Body of pancreas (tissue), 4 donors: Measurements from ENCODE around the gene MYBPC1.

Experiments
- POLR2A ChIP-seq, 3 donors: fragments of 450-650 bp; IDR thresholded peaks; one replicate each; pipeline ENCODE4 v1.6.1; 2016; ENCODE audit warnings: antibody characterized with exemption in 3 of 3, mild to moderate bottlenecking in 2 of 3
- TF ChIP-seq, protein P1 (sequence below), 7 experiments: fragments of 450-650 bp in 4 of 7; fragments of 200-600 bp in 3 of 7; sonication (generic) in 3 of 7; IDR thresholded peaks; one replicate each; pipeline ENCODE4 v1.5.1; 2016 to 2019; ENCODE audit warnings: antibody characterized with exemption in 7 of 7

GRCh38 chr12:101663298-101663697 lies 68.5 kb downstream of the MYBPC1 start:
- TF ChIP-seq, protein P1, sequence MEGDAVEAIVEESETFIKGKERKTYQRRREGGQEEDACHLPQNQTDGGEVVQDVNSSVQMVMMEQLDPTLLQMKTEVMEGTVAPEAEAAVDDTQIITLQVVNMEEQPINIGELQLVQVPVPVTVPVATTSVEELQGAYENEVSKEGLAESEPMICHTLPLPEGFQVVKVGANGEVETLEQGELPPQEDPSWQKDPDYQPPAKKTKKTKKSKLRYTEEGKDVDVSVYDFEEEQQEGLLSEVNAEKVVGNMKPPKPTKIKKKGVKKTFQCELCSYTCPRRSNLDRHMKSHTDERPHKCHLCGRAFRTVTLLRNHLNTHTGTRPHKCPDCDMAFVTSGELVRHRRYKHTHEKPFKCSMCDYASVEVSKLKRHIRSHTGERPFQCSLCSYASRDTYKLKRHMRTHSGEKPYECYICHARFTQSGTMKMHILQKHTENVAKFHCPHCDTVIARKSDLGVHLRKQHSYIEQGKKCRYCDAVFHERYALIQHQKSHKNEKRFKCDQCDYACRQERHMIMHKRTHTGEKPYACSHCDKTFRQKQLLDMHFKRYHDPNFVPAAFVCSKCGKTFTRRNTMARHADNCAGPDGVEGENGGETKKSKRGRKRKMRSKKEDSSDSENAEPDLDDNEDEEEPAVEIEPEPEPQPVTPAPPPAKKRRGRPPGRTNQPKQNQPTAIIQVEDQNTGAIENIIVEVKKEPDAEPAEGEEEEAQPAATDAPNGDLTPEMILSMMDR (IDR thresholded peaks at IDR 0.05) = no peak
- TF ChIP-seq POLR2A (IDR thresholded peaks at IDR 0.05) = no peak
